Measurements from ENCODE around the gene MYMK.

MYMK gene

DNA sequence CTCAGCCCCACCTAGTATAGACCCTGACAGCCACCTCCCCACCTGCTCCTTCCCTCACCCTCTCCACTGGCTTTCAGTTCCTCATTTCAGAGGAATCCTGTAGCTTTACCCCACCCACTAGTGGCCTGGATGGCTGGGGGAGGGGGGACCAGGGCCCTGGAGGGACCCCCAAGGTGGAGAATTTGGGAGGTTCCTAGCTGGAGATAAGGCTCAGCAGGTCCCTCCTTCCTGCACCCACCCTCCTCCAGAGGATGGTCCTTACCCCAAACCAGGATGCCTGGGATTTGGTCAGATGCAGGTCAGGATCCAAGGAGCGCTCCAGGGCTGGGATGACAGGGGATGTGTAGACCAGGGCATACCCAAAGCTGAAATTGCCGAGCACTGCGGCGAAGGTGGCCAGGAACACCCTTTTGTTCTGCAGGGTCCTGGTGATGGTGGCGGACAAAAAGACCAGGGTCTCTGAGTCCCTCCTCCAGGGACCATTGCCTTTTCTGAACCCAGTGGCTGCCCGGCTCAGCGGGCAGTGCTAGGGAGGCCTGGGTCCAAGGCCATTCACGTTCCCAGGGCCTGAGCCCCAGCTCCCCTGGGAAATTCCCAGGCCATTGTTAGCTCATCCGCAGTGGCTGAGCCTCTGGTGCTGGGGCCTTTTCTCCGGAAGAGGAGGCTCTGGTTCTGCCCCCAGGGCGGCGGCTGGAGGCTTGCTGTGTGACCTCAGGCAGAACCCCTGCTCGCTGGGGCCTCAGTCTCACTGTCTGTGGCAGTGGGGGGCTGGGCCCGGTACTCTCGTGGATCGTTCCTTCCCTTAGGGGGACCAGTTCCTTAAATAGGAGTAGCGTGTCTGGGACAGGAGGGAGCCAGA lies 46.5 kb downstream of the MYMK start:
- FAIRE-seq: no peak

DNA sequence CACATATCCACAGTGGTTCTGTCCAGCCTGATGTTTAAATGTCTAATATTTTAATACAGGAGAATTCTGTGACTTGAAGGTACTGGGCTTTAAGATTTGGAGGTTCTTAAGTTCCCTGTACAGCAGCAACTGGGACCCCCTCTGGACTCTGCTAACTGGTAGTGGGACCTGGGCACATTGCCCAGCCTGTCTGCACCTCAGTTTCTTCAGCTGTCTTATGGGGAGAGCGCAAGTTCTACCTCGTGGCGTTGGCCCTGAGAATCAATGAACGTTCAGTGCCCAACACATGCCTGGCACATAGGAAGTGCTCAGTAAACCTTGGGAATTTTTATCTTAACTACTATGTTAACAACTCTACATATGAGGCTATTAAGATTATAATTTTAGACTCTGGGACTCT lies 47.3 kb downstream of the MYMK start:
- no peak for FAIRE-seq

DNA sequence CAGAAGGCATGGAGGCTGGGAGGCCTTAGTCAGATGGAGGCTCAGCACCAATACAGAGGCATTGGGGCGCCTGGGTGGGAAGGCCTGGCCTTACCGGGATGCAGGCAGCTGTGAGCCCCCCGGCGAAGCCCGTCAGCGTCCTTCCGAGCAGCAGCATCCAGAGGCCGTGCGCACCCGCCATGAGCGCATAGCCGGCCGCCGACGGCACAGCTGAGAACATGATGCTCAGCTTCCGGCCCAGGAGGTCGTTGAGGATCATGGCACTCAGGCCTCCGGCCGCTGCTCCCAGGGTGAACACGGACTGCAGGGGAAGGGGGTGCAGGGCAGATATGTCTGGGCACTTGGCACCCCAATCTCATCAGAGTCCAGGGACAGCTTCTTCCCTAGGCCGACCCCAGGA lies 47.8 kb downstream of the MYMK start:
- no peak for FAIRE-seq

DNA sequence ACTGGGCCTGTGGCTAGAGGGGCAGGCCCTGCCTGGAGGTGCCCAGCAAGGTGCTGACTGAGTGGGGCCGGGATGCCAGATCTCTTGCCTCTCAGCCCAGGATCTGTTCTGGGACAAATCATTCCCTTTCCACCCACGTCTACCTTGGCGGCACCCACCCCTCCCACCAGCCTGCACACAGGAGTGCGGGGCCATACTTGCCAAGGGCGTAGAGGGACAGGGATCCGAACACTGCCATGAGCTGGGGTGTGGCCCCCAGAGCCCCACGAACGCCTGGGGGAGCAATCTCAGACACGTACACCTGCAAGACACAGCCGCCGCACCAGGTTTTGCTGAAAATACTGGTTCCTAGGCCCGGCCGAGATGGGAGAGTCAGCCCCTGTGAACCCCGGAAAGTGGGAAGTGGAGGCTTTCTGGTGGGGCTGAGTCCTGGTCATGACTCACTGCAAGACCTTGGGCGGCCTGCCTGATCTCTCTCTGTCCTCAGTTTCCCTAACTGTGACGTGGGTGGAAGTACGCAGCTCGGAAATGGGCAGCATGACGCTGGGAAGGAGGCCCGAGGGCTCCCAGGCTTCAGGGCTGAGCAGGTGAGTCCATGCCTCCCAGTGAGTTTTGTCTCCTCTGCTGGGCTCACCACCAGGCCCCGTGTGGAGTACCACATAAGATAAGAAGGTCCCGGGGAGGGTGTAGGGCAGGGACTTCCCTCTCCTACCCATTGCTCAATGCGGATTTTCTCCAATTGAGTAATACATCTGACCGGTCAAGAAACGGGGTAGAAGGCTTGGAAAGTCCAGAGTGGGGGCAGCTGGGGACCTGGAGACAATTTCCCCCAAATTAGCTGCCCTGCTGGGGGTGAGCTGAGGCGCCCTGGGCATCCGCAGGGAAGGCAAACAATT lies 48.5 kb downstream of the MYMK start:
- FAIRE-seq: no peak

DNA sequence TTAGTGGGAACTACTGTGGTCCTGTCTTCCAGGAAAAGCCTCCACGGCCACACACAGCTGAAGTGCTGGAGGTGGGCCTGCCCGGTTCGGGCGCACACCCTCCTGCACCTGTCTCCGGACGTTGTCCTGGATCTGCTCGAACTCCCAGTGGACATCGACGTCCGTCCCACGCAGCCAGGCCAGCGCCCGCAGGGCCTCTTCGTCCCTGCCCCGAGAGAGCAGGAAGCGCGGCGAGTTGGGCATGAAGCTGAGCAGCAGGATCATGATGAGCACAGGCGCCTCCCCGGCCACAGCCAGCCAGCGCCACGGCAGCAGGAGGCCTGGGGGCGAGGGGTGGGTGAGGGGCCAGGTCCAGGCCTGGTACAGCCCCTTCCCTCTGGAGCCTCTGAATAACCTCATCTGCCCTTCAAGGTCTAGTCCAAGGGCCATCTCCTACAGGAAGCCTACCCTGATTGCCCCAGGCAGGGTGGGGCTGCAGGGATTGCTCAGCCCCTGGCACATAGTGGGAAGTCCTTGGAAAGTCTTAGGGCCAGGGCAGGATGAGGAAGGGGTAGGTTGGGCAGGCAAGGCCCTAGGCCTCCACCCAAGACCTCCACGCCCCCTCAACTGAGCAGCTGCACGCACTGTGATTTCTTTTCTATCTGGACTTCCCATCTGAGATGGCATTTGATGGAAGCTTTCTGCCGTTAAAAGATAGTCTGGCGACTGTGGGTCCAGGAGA lies 49.3 kb downstream of the MYMK start:
- FAIRE-seq: no peak

DNA sequence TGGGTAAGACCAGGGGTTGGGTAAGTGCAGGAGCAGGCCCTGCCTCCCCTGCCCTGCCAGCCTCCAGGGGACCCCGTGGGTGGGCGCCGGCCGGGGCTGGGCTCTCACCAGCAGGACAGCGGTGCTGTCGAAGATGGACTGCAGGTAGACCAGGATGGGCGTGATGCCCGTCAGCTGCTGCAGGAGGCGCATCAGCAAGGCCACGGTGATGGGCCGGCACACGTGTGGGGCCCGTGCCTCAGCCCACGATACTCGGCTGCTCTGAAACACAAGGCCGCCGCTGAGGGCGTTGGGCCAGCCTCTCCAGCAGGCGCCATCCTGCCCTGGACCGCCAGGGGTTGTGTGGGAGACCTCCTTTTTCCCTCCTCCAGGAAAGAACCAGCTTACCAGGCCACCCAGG lies 49.9 kb downstream of the MYMK start:
- FAIRE-seq: no peak

DNA sequence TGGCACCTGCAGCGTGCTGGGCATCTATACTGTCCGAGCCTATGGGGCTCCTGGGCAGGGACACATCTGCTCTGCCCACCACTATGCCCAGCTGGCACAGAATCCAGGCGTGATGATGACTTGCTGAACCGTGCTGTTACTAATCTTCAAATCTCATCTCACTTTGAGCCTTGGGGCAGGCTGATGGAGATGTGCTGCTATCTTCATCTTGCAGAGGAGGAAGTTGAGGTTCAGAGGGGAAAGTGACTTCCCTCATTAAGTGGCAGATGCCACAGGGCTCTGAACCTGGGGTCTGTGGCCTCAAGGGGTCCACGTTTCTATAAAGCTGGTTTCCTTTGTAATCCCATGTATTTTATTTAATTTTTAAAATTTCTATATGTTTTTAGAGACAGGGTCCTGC lies 50.5 kb downstream of the MYMK start:
- no peak for FAIRE-seq

DNA sequence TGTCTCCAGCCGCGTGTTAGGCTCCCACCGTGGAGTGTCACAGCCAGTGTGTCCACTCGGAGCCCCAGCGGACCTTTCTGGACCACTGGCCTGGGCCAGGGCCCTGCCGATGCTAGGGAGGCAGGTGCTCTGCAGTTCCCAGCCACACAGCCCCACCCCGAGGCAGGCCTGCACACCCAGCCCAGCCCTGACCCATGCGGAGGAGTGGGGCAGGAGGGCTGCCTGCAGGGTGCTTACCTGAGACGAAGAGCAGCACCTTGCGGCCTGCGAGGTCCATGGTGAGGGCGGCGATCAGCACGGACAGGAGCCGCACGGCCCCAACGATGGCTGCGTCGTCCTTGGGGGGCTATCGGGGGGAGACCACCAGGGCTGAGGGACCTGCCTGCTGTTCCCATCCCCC lies 51.0 kb downstream of the MYMK start:
- no peak for FAIRE-seq

DNA sequence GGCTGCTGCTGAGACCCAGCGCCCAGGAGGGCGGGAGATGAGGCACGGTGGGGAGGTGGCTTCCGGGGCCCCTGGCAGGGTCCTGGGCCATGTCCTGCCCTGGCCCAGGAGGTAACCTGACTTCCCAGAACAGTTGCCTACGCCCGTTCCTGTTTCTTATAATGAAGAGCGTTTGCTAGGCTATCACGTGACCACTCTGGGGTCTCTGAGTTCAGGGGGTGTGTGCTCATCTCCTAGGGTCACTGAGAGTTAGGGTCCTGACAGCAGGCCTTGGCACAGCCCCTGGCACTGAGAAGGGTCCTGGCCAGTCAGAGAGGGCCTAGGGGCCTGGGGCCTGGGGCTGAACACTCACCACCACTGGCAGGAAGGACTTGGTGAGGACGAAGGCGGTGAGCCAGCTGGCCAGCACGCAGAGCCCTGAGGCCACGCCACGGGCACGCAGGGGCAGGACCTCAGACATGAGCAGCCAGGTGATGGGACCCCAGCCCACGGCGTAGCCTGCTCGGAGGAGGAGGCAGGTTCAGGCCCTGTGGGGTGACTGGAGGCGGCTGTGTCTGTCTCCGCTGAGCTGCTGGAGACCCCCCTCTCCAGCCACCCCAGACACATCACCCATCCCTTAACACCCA lies 51.9 kb downstream of the MYMK start:
- no peak for FAIRE-seq

DNA sequence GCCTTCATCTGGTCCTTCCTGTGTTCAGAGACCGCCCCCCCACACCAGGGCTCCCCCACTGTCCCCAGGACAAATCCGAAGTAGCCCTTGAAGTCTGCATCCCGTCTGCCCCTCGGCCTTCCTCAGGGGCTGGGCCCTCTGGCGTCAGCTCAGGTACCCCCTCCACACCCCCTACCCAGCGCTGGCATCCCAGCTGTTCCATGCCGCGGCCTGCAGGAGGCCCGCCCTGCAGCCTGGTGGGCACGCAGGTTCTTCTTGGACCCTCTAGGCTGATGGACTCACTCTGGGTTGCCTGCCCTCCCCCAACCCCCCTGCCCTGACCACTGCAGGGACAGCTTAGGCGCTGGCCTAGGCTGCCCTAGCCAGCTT lies 52.5 kb downstream of the MYMK start:
- no peak for FAIRE-seq

DNA sequence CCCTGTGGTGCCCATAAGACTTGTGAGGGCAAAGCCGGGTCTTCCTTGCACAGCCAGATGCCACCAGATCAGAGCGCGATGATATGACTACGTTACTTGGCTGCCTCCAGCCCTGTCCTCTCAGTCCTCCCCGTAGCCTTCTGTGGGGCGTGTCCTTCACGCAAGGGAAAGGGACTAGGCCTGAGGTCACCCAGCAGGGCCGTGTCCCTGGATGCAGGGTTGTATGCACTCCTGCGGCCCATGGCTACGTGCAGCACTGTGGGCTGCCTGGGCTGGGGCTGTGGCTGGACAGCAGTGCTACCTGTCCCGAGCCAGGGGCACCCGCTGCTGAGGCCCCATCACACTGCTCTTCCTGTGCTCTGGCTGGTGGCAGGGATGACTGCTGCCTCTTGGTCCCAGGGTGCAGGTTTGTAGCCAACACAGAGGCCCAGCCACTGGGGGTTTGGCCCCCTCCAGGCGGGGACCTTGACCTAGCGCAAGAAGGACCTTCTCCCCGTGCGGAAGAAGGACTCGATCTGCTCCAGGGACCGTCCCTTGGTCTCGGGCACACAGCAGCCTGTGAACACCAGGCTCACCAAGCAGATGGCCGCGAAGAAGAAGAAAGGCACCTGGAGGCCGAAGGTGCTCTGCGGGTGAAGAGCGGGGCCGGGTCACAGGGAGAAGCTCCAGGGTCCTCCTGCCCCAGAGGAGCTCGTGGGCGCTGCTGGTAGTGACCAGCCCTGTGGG lies 53.0 kb downstream of the MYMK start:
- FAIRE-seq: no peak

DNA sequence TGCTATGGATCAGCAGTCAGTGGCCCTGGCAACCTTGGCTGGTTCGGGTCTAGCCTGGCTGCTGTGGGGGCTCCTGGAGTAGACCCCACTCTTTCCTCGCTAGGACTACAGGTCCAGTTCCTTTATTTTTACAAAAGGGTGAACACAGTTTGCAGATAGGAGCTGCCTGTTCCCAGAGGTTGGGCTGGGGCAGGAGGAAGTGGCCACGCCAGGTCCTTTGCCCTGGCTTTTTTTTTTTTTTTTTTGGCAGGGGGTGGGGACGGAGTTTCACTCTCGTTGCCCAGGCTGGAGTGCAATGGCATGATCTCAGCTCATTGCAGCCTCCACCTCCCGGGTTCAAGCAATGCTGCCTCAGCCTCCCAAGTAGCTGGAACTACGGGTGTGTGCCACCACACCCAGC lies 53.8 kb downstream of the MYMK start:
- FAIRE-seq: no peak

DNA sequence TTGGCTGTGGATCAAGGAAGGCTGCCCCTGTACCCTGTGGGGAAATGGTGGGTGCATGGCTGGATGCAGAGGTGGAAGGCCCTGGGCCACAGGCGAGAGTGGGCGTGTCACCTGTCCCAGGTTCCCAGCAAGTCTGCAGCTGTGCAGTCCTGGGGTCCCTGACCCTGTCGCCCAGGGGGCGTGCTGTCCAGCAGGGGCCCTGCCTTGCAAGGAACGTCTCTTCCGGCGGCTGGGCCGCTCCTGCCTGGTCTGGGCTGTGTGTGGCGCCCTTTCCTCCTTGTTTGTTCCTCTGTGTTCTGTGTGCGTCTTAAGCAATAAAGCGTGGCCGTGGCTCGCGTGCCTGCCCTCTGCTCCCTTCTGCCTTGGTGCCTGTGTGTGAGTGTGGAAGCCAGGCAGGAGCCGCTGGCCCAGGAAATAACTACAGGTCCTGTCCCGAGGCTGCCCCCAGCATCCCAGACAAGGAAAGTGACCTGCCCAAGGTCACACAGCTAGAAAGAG lies 54.3 kb downstream of the MYMK start:
- FAIRE-seq: no peak

DNA sequence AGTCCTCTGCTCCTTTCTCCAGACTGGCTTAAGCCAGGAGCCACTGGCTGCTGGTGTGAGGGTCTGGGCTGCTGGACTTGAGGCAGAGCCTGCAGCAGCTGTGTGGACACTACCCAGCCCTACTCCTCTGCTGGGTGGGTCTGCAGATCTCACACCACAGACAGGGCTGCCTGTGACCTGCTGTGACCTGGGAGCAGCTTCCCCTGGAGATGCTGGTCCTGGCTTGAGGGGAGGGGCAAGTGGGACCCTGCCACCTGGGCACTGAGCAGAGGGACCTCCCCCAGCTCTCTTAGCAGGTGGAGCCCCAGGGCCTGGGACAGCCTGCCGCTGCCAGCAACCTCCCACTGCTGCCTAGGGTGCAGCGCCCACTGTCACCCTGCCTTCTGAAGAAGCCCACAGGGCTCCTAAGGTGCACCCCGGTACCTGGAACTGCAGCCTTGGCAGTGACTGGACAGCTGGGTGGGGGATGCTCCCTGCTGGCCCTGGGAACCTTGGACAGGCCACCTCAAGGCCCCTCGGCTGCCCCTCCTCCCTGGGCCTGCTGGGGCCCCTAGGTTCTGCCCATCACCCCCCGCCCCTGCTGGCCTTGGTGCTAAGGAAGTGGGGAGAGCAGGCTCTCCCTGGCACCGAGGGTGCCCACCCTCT lies 55.9 kb downstream of the MYMK start:
- FAIRE-seq: no peak

DNA sequence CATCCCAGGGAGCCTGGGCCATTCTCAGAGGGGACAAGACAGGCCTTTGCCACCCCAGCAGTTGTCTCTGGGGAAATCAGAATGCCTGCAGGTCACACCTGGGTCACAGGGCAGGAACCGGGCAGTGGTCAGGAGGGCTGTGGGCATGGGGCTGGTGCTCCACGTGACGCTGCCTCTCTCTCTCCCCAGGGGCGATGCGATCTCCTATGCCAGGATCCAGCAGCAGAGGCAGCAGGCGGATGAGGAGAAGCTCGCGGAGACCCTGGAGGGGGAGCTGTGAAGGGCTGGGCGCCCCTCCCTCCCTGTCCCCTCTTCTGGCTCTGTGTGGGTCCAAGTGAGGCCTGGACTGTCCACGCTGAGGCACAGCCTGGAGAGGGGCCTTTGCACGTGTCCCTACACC lies 56.4 kb downstream of the MYMK start:
- no peak for FAIRE-seq

DNA sequence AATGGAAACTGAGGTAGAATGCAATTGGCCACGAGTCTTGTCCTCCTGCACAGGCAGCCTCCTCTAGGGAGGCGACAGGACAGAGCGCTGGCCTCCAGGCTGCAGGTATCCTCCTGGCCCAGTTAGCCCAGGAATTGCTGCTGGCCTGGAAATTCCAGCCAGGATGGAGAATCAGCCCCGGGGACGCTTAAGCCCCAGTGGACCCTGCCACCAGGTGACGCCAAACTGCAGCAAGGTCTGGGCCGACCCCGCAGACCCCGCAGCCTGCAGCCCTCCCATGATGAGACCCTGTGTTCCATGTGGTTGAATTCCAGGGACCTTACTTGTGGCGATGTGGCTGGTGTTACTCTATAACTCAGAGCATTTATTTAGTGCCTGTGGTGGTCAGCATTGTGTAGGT lies 57.7 kb downstream of the MYMK start:
- no peak for FAIRE-seq

DNA sequence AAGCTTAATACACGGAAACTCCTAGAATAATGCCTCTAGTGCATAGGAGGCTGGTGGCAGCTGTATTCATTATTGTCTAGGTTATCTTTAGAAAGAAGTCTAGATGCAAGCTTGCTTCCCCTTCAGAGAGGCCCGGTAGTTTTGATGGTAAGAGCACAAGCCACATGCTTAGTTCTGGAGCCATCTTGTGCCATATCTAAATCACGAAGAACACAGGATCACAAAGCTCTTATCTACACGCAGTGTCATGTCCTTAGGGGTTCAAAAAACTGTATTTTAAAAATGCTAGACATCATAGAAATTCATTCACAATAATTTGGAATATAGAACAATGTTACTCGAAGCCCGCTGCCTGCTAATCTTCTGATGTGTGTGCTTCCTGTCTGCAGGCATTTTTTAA lies 58.8 kb downstream of the MYMK start:
- FAIRE-seq: no peak

DNA sequence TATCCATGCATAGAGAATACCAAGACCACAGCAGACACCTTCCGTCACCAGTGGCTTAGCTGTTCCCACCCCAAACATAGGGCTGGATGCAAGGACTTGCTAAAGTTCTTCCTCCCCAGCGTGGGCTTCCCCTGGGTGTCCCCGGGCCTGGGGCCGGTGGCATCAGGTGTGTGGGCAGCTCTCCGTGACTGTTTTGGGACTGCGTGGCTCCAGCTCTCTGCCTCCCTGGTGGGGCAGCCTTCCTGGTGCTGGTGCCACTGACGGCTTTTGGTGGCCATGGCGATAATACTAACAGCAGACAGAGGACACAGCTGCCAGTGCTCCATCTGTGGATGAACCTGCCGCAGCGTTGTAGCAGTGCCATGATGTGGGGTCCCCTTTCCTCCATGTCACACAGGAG lies 60.1 kb downstream of the MYMK start:
- no peak for FAIRE-seq
